ENCODE data around the gene OR51B2.

The OR51B2 gene

GRCh38 chr11:5283086-5283485, 41.0 kb downstream of the OR51B2 start:
- H3K4me3 ChIP-seq (ENCODE audit: low read depth, low read length) = no peak overlapping the region
- CTCF ChIA-PET = no interaction called here
- no peak for TF ChIP-seq CTCF (IDR thresholded peaks at IDR 0.05; ENCODE audit: insufficient read depth, low read length, missing control alignments)
- DNase-seq (ENCODE audit: low read depth, low spot score) = no peak
- POLR2A ChIA-PET = interaction anchor here (0.6 kb wide), 1 partner anchor 46 kb away, joined by 3 read pairs; no protein-coding TSS in a partner anchor

- no peak overlapping the region for H3K4me3 ChIP-seq (ENCODE audit: low read depth, low read length)
- no peak for DNase-seq (ENCODE audit: low read depth, low spot score)
- CTCF ChIA-PET = interaction anchor here (1.2 to 1.5 kb wide), 2 partner anchors 8 to 21 kb away, joined by 3 to 6 read pairs; no protein-coding TSS in a partner anchor
- POLR2A ChIA-PET = no interaction called here
- TF ChIP-seq CTCF (IDR thresholded peaks at IDR 0.05; ENCODE audit: insufficient read depth, low read length, missing control alignments) = no peak
Observed at GRCh38 chr11:5282628-5283027, 41.5 kb downstream of the OR51B2 start.

GRCh38 chr11:5281596-5281995, 42.5 kb downstream of the OR51B2 start:
- no peak for TF ChIP-seq CTCF (IDR thresholded peaks at IDR 0.05; ENCODE audit: insufficient read depth, low read length, missing control alignments)
- ChIA-PET CTCF (interaction anchor here (1.2 to 1.5 kb wide), 3 partner anchors 8 to 22 kb away, joined by 3 to 6 read pairs (median 5); no protein-coding TSS in a partner anchor), POLR2A (interaction anchor here (1.6 kb wide), 1 partner anchor 8 kb away, joined by 12 read pairs; no protein-coding TSS in a partner anchor)
- no peak for DNase-seq (ENCODE audit: low read depth, low spot score)
- no peak overlapping the region for H3K4me3 ChIP-seq (ENCODE audit: low read depth, low read length)

- H3K4me3 ChIP-seq (ENCODE audit: low read depth, low read length) = no peak overlapping the region
- peak; percentile 85 for DNase-seq (ENCODE audit: low read depth, low spot score)
- ChIA-PET CTCF (interaction anchor here (0.6 to 1.4 kb wide), 4 partner anchors 9 to 12 kb away, joined by 3 to 5 read pairs (median 3); no protein-coding TSS in a partner anchor), POLR2A (interaction anchor here (0.7 to 1.6 kb wide), 2 partner anchors 9 to 84 kb away, joined by 3 to 12 read pairs; no protein-coding TSS in a partner anchor)
- no peak for TF ChIP-seq CTCF (IDR thresholded peaks at IDR 0.05; ENCODE audit: insufficient read depth, low read length, missing control alignments)
Observed at GRCh38 chr11:5280582-5281102, 43.5 kb downstream of the OR51B2 start.

- DNase-seq (ENCODE audit: low read depth, low spot score) = no peak
- CTCF ChIA-PET = interaction anchor here (0.9 to 2.3 kb wide), 3 partner anchors 10 to 11 kb away, joined by 3 to 10 read pairs (median 3); no protein-coding TSS in a partner anchor
- no peak overlapping the region for H3K4me3 ChIP-seq (ENCODE audit: low read depth, low read length)
- no peak for TF ChIP-seq CTCF (IDR thresholded peaks at IDR 0.05; ENCODE audit: insufficient read depth, low read length, missing control alignments)
- POLR2A ChIA-PET = interaction anchor here (0.7 kb wide), 1 partner anchor 29 kb away, joined by 3 read pairs; no protein-coding TSS in a partner anchor
Observed at GRCh38 chr11:5279471-5280090, 44.5 kb downstream of the OR51B2 start.

- no peak for TF ChIP-seq CTCF (IDR thresholded peaks at IDR 0.05; ENCODE audit: insufficient read depth, low read length, missing control alignments)
- ChIA-PET POLR2A (no interaction called here), CTCF (interaction anchor here (1.1 to 2.3 kb wide), 2 partner anchors 13 to 22 kb away, joined by 3 to 10 read pairs; no protein-coding TSS in a partner anchor)
- no peak overlapping the region for H3K4me3 ChIP-seq (ENCODE audit: low read depth, low read length)
- no peak for DNase-seq (ENCODE audit: low read depth, low spot score)
Observed at GRCh38 chr11:5277807-5278382, 46.2 kb downstream of the OR51B2 start.
